ENCODE data around the gene TUFT1. TPM values are rescaled to one million over a fixed set of nuclear protein-coding genes. Genes with fewer than 3 reads are reported as not detected.

The TUFT1 gene
- total and polyA plus RNA-seq, 8 donors, result 1.2 to 30.4 (median 12.3) TPM

DNA sequence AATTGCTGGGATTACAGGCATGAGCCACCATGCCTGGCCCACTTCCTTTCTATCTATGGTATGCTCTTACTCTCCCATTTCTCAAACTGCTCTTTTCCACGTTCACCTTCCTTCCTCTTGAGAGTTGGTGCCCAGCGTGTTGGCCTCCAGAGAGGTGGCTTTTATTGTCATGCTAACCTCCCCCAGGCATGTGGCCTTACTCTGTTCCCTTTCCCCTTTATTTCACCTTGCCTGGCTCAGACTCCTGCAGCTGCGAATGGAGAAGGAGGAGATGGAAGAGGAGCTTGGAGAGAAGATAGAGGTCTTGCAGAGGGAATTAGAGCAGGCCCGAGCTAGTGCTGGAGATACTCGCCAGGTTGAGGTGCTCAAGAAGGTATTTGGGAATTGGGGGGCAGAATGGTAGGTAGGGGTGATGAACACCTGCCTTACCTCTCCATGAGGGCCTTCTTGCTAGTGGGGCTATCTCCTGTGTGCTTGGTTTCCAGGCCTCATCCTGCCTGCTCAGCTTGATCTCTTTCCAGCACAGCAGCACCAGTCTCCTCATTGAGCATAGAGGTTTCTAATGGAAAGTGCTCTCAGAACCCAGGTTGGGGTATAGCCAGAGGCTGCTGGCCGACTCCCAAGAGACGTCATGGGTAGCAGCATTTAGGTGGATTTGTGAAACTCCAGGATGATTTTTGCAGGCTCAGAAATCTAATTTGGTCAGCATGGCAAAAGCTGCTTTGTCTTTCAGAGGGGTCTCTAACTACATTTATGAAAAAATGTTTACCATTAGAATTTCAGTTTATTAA lies 13.2 kb upstream of the TUFT1 start:
- no peak overlapping the region for H3K4me3 ChIP-seq
- 81 to 87% (median 85%) methylated on average over 7 of the region's 7 CpGs for WGBS, 5 donors
- no peak overlapping the region for H3K27ac ChIP-seq
- TF ChIP-seq, protein P1, sequence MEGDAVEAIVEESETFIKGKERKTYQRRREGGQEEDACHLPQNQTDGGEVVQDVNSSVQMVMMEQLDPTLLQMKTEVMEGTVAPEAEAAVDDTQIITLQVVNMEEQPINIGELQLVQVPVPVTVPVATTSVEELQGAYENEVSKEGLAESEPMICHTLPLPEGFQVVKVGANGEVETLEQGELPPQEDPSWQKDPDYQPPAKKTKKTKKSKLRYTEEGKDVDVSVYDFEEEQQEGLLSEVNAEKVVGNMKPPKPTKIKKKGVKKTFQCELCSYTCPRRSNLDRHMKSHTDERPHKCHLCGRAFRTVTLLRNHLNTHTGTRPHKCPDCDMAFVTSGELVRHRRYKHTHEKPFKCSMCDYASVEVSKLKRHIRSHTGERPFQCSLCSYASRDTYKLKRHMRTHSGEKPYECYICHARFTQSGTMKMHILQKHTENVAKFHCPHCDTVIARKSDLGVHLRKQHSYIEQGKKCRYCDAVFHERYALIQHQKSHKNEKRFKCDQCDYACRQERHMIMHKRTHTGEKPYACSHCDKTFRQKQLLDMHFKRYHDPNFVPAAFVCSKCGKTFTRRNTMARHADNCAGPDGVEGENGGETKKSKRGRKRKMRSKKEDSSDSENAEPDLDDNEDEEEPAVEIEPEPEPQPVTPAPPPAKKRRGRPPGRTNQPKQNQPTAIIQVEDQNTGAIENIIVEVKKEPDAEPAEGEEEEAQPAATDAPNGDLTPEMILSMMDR (IDR thresholded peaks at IDR 0.05), result no peak
- TF ChIP-seq POLR2A (IDR thresholded peaks at IDR 0.05) (no peak), EP300 (IDR thresholded peaks at IDR 0.05) (no peak), POLR2AphosphoS5 (IDR thresholded peaks at IDR 0.05) (no peak)
- DNase-seq, result no peak
- intact Hi-C loops (cut with DNase I; ENCODE audit: low total_unique reads), result no loop called here
- no peaks in the 10 kb centered on the region for H3K27me3 ChIP-seq
- H3K4me1 ChIP-seq, result no peaks in the 10 kb centered on the region
- H3K36me3 ChIP-seq, result peaks cover 7 to 87% (median 76%) of the 10 kb centered on the region in 4 donors
- H3K9me3 ChIP-seq, result no peaks in the 10 kb centered on the region

DNA sequence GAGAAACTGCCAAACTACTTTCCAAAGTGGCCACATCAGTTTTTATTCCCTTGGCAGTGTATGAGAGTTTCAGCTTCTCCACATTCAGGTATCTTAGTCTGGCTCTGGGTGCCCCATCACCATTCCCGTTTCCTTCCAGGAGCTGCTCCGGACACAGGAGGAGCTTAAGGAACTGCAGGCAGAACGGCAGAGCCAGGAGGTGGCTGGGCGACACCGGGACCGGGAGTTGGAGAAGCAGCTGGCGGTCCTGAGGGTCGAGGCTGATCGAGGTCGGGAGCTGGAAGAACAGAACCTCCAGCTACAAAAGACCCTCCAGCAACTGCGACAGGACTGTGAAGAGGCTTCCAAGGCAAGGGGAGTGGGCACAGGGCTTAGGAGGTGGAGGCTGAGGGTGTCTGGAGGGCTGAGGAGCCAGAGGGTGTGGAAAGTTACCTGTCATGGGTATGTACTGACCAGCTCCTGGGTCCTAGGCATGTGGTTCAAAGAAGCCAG lies 10.9 kb upstream of the TUFT1 start:
- Histone ChIP-seq H3K36me3 (peaks cover 7 to 94% (median 87%) of the 10 kb centered on the region in 4 donors), H3K4me1 (no peaks in the 10 kb centered on the region), H3K9me3 (no peaks in the 10 kb centered on the region), H3K4me3 (no peak overlapping the region), H3K27ac (no peak overlapping the region), H3K27me3 (no peaks in the 10 kb centered on the region)
- no peak for TF ChIP-seq POLR2A (IDR thresholded peaks at IDR 0.05)
- TF ChIP-seq POLR2AphosphoS5 (IDR thresholded peaks at IDR 0.05), result no peak
- TF ChIP-seq, protein P1 (IDR thresholded peaks at IDR 0.05), result no peak
- no peak for TF ChIP-seq EP300 (IDR thresholded peaks at IDR 0.05)
- intact Hi-C loops (cut with DNase I; ENCODE audit: low total_unique reads), result no loop called here
- no peak for DNase-seq
- 90 to 94% (median 93%) methylated on average over 11 of the region's 11 CpGs for WGBS, 5 donors

DNA sequence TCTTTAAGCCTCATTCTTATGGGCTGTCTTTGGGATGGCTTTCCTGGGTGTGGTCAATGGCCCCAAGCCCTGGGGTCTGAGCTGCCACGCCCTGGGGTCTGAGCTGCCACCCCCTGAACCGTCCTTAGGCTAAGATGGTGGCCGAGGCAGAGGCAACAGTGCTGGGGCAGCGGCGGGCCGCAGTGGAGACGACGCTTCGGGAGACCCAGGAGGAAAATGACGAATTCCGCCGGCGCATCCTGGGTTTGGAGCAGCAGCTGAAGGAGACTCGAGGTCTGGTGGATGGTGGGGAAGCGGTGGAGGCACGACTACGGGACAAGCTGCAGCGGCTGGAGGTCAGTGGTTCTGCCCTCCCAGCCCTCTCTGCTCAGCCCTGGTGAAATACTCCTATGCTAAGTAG lies 10.3 kb upstream of the TUFT1 start:
- intact Hi-C loops (cut with DNase I; ENCODE audit: low total_unique reads), result loop anchor here (5.0 kb wide), 1 partner anchor 208 kb away; no protein-coding TSS in a partner anchor
- TF ChIP-seq POLR2AphosphoS5 (IDR thresholded peaks at IDR 0.05) (no peak), POLR2A (IDR thresholded peaks at IDR 0.05) (no peak), EP300 (IDR thresholded peaks at IDR 0.05) (no peak)
- TF ChIP-seq, protein P1 (IDR thresholded peaks at IDR 0.05), result no peak

DNA sequence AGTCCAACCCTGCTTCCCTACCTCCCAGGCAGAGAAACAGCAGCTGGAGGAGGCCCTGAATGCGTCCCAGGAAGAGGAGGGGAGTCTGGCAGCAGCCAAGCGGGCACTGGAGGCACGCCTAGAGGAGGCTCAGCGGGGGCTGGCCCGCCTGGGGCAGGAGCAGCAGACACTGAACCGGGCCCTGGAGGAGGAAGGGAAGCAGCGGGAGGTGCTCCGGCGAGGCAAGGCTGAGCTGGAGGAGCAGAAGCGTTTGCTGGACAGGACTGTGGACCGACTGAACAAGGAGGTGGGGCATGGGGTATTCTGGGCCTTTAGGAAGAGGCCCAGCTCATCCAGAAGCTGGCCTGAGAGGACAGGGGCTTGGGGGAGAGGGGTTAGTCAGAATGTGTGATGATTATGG lies 9.6 kb upstream of the TUFT1 start:
- 85 to 91% (median 87%) methylated on average over 11 of the region's 11 CpGs for WGBS, 5 donors
- DNase-seq, result no peak
- no peak overlapping the region for H3K4me3 ChIP-seq
- no peaks in the 10 kb centered on the region for H3K4me1 ChIP-seq
- no peaks in the 10 kb centered on the region for H3K9me3 ChIP-seq
- TF ChIP-seq POLR2AphosphoS5 (IDR thresholded peaks at IDR 0.05) (no peak), EP300 (IDR thresholded peaks at IDR 0.05) (no peak), POLR2A (IDR thresholded peaks at IDR 0.05) (no peak)
- TF ChIP-seq, protein P1 (IDR thresholded peaks at IDR 0.05), result no peak
- intact Hi-C loops (cut with DNase I; ENCODE audit: low total_unique reads), result loop anchor here (5.0 kb wide), 1 partner anchor 207 kb away; no protein-coding TSS in a partner anchor
- no peak overlapping the region for H3K27ac ChIP-seq
- H3K36me3 ChIP-seq, result peaks cover 5 to 90% (median 78%) of the 10 kb centered on the region in 4 donors
- H3K27me3 ChIP-seq, result no peaks in the 10 kb centered on the region

More for the DNA sequence above, 10.3 kb upstream of the TUFT1 start:
- Histone ChIP-seq H3K4me3 (no peak overlapping the region), H3K4me1 (no peaks in the 10 kb centered on the region), H3K9me3 (no peaks in the 10 kb centered on the region), H3K36me3 (peaks cover 5 to 90% (median 83%) of the 10 kb centered on the region in 4 donors), H3K27ac (no peak overlapping the region), H3K27me3 (no peaks in the 10 kb centered on the region)
- no peak for DNase-seq
- 90 to 96% (median 94%) methylated on average over 18 of the region's 18 CpGs for WGBS, 5 donors

Measured in stomach (tissue), 9 donors.